Activated T-cell treated with anti-CD3 and anti-CD28 coated beads, Interleukin-2, amount 50 U/mL, for 24 hours (primary cell): ENCODE data around the gene DPY19L1.
"Not testable (repeated sequence)": the region's sequence is repeated elsewhere in the genome, so short reads cannot be mapped to it uniquely, and the experiment has no call there.

Experiments used
- DNase-seq: peaks from one replicate; pipeline ENCODE4 v3.0.0-alpha.2; 2020
- H3K27ac Mint-ChIP-seq: 2 replicates; pipeline ENCODE4 v1.8.0; 2020; ENCODE audit warnings: mild to moderate bottlenecking, mixed read lengths
- H3K27me3 Mint-ChIP-seq: 2 replicates; pipeline ENCODE4 v1.8.0; 2020; ENCODE audit warnings: mixed read lengths
- H3K36me3 Mint-ChIP-seq: 2 replicates; pipeline ENCODE4 v1.8.0; 2020; ENCODE audit warnings: low read depth, mixed read lengths
- H3K4me1 Mint-ChIP-seq: 2 replicates; pipeline ENCODE4 v1.8.0; 2020; ENCODE audit warnings: low read depth, mixed read lengths
- H3K4me3 Mint-ChIP-seq: 2 replicates; pipeline ENCODE4 v1.8.0; 2020; ENCODE audit warnings: mild to moderate bottlenecking, moderate library complexity, mixed read lengths
- H3K9me3 Mint-ChIP-seq: 2 replicates; pipeline ENCODE4 v1.8.0; 2020; ENCODE audit warnings: mixed read lengths

The DPY19L1 gene

GRCh38 chr7:35019179-35019729 is 18.0 kb downstream of the DPY19L1 start:
- Mint-ChIP-seq H3K4me3 (no peak overlapping the region), H3K27ac (no peak overlapping the region), H3K9me3 (no peaks in the 10 kb centered on the region), H3K27me3 (no peaks in the 10 kb centered on the region), H3K36me3 (peaks cover 12% of the 10 kb centered on the region), H3K4me1 (no peaks in the 10 kb centered on the region)
- DNase-seq = no peak

- no peaks in the 10 kb centered on the region for H3K9me3 Mint-ChIP-seq
- no peaks in the 10 kb centered on the region for H3K27me3 Mint-ChIP-seq
- peaks cover 26% of the 10 kb centered on the region for H3K36me3 Mint-ChIP-seq
- H3K27ac Mint-ChIP-seq = no peak overlapping the region
- H3K4me1 Mint-ChIP-seq = no peaks in the 10 kb centered on the region
- DNase-seq = no peak
- H3K4me3 Mint-ChIP-seq = no peak overlapping the region
These were observed 21.9 kb downstream of the DPY19L1 start for GRCh38 chr7:35015346-35015859.

GRCh38 chr7:35012160-35012559 is 25.1 kb downstream of the DPY19L1 start:
- no peak overlapping the region for H3K27ac Mint-ChIP-seq
- no peaks in the 10 kb centered on the region for H3K4me1 Mint-ChIP-seq
- no peak for DNase-seq
- H3K9me3 Mint-ChIP-seq = no peaks in the 10 kb centered on the region
- H3K36me3 Mint-ChIP-seq = peaks cover 31% of the 10 kb centered on the region
- H3K27me3 Mint-ChIP-seq = no peaks in the 10 kb centered on the region
- H3K4me3 Mint-ChIP-seq = no peak overlapping the region

- H3K36me3 Mint-ChIP-seq = peaks cover 25% of the 10 kb centered on the region
These were observed 26.2 kb downstream of the DPY19L1 start for GRCh38 chr7:35011085-35011484.

GRCh38 chr7:35007768-35008167 is 29.5 kb downstream of the DPY19L1 start:
- Mint-ChIP-seq H3K4me1 (peaks cover 8% of the 10 kb centered on the region), H3K27me3 (no peaks in the 10 kb centered on the region), H3K9me3 (no peaks in the 10 kb centered on the region), H3K4me3 (no peak overlapping the region), H3K36me3 (peaks cover 29% of the 10 kb centered on the region), H3K27ac (no peak overlapping the region)
- DNase-seq = no peak

More at GRCh38 chr7:35011085-35011484, 26.2 kb downstream of the DPY19L1 start:
- Mint-ChIP-seq H3K4me1 (no peaks in the 10 kb centered on the region), H3K4me3 (no peak overlapping the region), H3K9me3 (no peaks in the 10 kb centered on the region), H3K27ac (no peak overlapping the region), H3K27me3 (no peaks in the 10 kb centered on the region)
- DNase-seq = no peak

- no peak overlapping the region for H3K27ac Mint-ChIP-seq
- no peaks in the 10 kb centered on the region for H3K27me3 Mint-ChIP-seq
- peaks cover 2% of the 10 kb centered on the region for H3K9me3 Mint-ChIP-seq
- peaks cover 8% of the 10 kb centered on the region for H3K4me1 Mint-ChIP-seq
- no peak overlapping the region for H3K4me3 Mint-ChIP-seq
- H3K36me3 Mint-ChIP-seq = peaks cover 11% of the 10 kb centered on the region
- no peak for DNase-seq
These were observed 32.7 kb downstream of the DPY19L1 start for GRCh38 chr7:35004531-35005095.

- no peak for DNase-seq
- peaks cover 10% of the 10 kb centered on the region for H3K36me3 Mint-ChIP-seq
- H3K4me3 Mint-ChIP-seq = no peak overlapping the region
- no peak overlapping the region for H3K27ac Mint-ChIP-seq
- peaks cover 8% of the 10 kb centered on the region for H3K4me1 Mint-ChIP-seq
- peaks cover 2% of the 10 kb centered on the region for H3K9me3 Mint-ChIP-seq
- H3K27me3 Mint-ChIP-seq = no peaks in the 10 kb centered on the region
These were observed 33.5 kb downstream of the DPY19L1 start for GRCh38 chr7:35003679-35004303.

GRCh38 chr7:35003177-35003650 is 34.1 kb downstream of the DPY19L1 start:
- H3K4me3 Mint-ChIP-seq, H3K27me3 Mint-ChIP-seq, DNase-seq, H3K27ac Mint-ChIP-seq, H3K9me3 Mint-ChIP-seq, H3K4me1 Mint-ChIP-seq: not testable (repeated sequence)
- peaks cover 10% of the 10 kb centered on the region for H3K36me3 Mint-ChIP-seq

GRCh38 chr7:34998335-34998734 is 39.0 kb downstream of the DPY19L1 start:
- not testable (repeated sequence) for H3K4me1 Mint-ChIP-seq, H3K27ac Mint-ChIP-seq, H3K4me3 Mint-ChIP-seq, H3K36me3 Mint-ChIP-seq, H3K9me3 Mint-ChIP-seq, H3K27me3 Mint-ChIP-seq, DNase-seq

- not testable (repeated sequence) for DNase-seq, H3K27me3 Mint-ChIP-seq, H3K4me3 Mint-ChIP-seq, H3K36me3 Mint-ChIP-seq, H3K27ac Mint-ChIP-seq, H3K9me3 Mint-ChIP-seq
- H3K4me1 Mint-ChIP-seq = peaks cover 17% of the 10 kb centered on the region
These were observed 40.7 kb downstream of the DPY19L1 start for GRCh38 chr7:34996423-34997090.

- no peaks in the 10 kb centered on the region for H3K27me3 Mint-ChIP-seq
- H3K27ac Mint-ChIP-seq = no peak overlapping the region
- peaks cover 5% of the 10 kb centered on the region for H3K36me3 Mint-ChIP-seq
- no peak for DNase-seq
- peaks cover 24% of the 10 kb centered on the region for H3K4me1 Mint-ChIP-seq
- no peaks in the 10 kb centered on the region for H3K9me3 Mint-ChIP-seq
- H3K4me3 Mint-ChIP-seq = no peak overlapping the region
These were observed 41.5 kb downstream of the DPY19L1 start for GRCh38 chr7:34995757-34996156.

- Mint-ChIP-seq H3K27ac (peak overlapping the region; percentile 89), H3K36me3 (no peaks in the 10 kb centered on the region), H3K27me3 (no peaks in the 10 kb centered on the region), H3K9me3 (no peaks in the 10 kb centered on the region), H3K4me3 (peak overlapping the region; percentile 6), H3K4me1 (peaks cover 25% of the 10 kb centered on the region)
- DNase-seq = peak; percentile 35
These were observed 45.1 kb downstream of the DPY19L1 start for GRCh38 chr7:34991938-34992840.

GRCh38 chr7:34988442-34989125 is 48.7 kb downstream of the DPY19L1 start:
- not testable (repeated sequence) for H3K36me3 Mint-ChIP-seq, H3K27me3 Mint-ChIP-seq, DNase-seq, H3K27ac Mint-ChIP-seq, H3K9me3 Mint-ChIP-seq, H3K4me3 Mint-ChIP-seq
- H3K4me1 Mint-ChIP-seq = peaks cover 21% of the 10 kb centered on the region

- not testable (repeated sequence) for DNase-seq, H3K9me3 Mint-ChIP-seq, H3K4me3 Mint-ChIP-seq, H3K27me3 Mint-ChIP-seq, H3K27ac Mint-ChIP-seq, H3K4me1 Mint-ChIP-seq
- H3K36me3 Mint-ChIP-seq = peaks cover 11% of the 10 kb centered on the region
These were observed 52.1 kb downstream of the DPY19L1 start for GRCh38 chr7:34985155-34985554.
